HepG2 (cell line): ENCODE data around the gene CTIF. TPM values are rescaled to one million over a fixed set of nuclear protein-coding genes. Genes with fewer than 3 reads are reported as not detected.

Experiments used
- CBX2 ChIP-seq, 2 experiments: fragments of 200-600 bp in 1 of 2; sonication (generic); formaldehyde crosslinking in 1 of 2; IDR thresholded peaks; 2 replicates each; pipeline versions ENCODE4 v1.7.0 to v1.8.1; 2018 to 2022; ENCODE audit warnings: low read depth in 2 of 2, low read length in 1 of 2, mild to moderate bottlenecking in 1 of 2, missing genetic modification reagents in 1 of 2
- FOXA3 ChIP-seq: IDR thresholded peaks from 2 replicates; pipeline ENCODE4 v1.6.1; 2016; ENCODE audit warnings: missing genetic modification reagents, missing compliant biosample characterization
- GLI4 ChIP-seq: sonication (generic); formaldehyde crosslinking; IDR thresholded peaks from 2 replicates; pipeline ENCODE4 v1.5.1; 2020; ENCODE audit warnings: missing genetic modification reagents, mild to moderate bottlenecking, moderate library complexity, borderline replicate concordance
- NONO ChIP-seq, 2 experiments: fragments of 450-650 bp in 1 of 2; sonication (generic) in 1 of 2; formaldehyde crosslinking in 1 of 2; IDR thresholded peaks in 1 of 2; conservative IDR thresholded peaks in 1 of 2; 2 replicates each; pipeline versions ENCODE4 v1.6.1 to v1.8.0; 2017 to 2022; ENCODE audit warnings: mild to moderate bottlenecking in 1 of 2, missing genetic modification reagents in 1 of 2, moderate library complexity in 1 of 2
- PTBP1 ChIP-seq: fragments of 200-400 bp; formaldehyde crosslinking; IDR thresholded peaks from 2 replicates; pipeline ENCODE4 v1.6.1; 2018; ENCODE audit warnings: low read length, low read depth; ENCODE audit not compliant: poor library complexity, severe bottlenecking
- SP4 ChIP-seq: sonication (generic); formaldehyde crosslinking; IDR thresholded peaks from 2 replicates; pipeline ENCODE4 v1.8.1; 2023; ENCODE audit warnings: mild to moderate bottlenecking, missing genetic modification reagents
- TCF7 ChIP-seq: sonication (generic); IDR thresholded peaks from 2 replicates; pipeline ENCODE4 v1.6.1; 2016; ENCODE audit warnings: antibody characterized with exemption, low read depth
- THAP11 ChIP-seq: IDR thresholded peaks from 2 replicates; pipeline ENCODE4 v1.6.1; 2016; ENCODE audit warnings: missing biosample characterization, missing genetic modification reagents
- ZFX ChIP-seq: sonication (generic); formaldehyde crosslinking; IDR thresholded peaks from 2 replicates; pipeline ENCODE4 v1.4.0; 2020; ENCODE audit warnings: mild to moderate bottlenecking, low read depth, missing genetic modification reagents, moderate library complexity
- ZNF225 ChIP-seq: sonication (generic); formaldehyde crosslinking; IDR thresholded peaks from 2 replicates; pipeline ENCODE4 v1.4.0; 2020; ENCODE audit warnings: mild to moderate bottlenecking, missing genetic modification reagents
- ZNF430 ChIP-seq: sonication (generic); formaldehyde crosslinking; IDR thresholded peaks from 2 replicates; pipeline ENCODE4 v1.9.0; 2021; ENCODE audit warnings: mild to moderate bottlenecking, missing genetic modification reagents
- ZNF687 ChIP-seq: sonication (generic); formaldehyde crosslinking; IDR thresholded peaks from 2 replicates; pipeline ENCODE4 v1.5.1; 2020; ENCODE audit warnings: mild to moderate bottlenecking, missing genetic modification reagents, moderate library complexity
- ZNF75D ChIP-seq: sonication (generic); formaldehyde crosslinking; IDR thresholded peaks from 2 replicates; pipeline ENCODE4 v1.8.1; 2023; ENCODE audit warnings: missing genetic modification reagents, mild to moderate bottlenecking, borderline replicate concordance
- ZNF773 ChIP-seq: sonication (generic); formaldehyde crosslinking; IDR thresholded peaks from 2 replicates; pipeline ENCODE4 v1.4.0; 2020; ENCODE audit warnings: missing genetic modification reagents, borderline replicate concordance
- ZSCAN25 ChIP-seq: sonication (generic); formaldehyde crosslinking; IDR thresholded peaks from 2 replicates; pipeline ENCODE4 v1.8.0; 2022; ENCODE audit warnings: mild to moderate bottlenecking, missing genetic modification reagents
- ZSCAN31 ChIP-seq: sonication (generic); formaldehyde crosslinking; IDR thresholded peaks from 2 replicates; pipeline ENCODE4 v1.5.0; 2020; ENCODE audit warnings: low read depth, mild to moderate bottlenecking, missing genetic modification reagents
- polyA plus RNA-seq, 8 experiments: library from polyadenylated mRNA; depleted of rRNA in 3 of 8; stranded (reverse) in 7 of 8; unstranded in 1 of 8; fragments of >200 nt; fragmentation: Illumina TruSeq in 4 of 8; extraction: Trizol in 4 of 8; gene quantifications; 2 replicates each; pipeline versions ENCODE4 v1.2.1 to v1.2.3, GENCODE V29; 2011 to 2016; ENCODE audit warnings: low read depth in 4 of 8, missing spikeins in 1 of 8, mixed read lengths in 1 of 8; ENCODE audit not compliant: insufficient read depth in 1 of 8
- total RNA-seq, 5 experiments: library from RNA; depleted of rRNA; stranded (reverse); fragments of >200 nt; fragmentation: Illumina TruSeq; extraction: Trizol; gene quantifications; 2 replicates each; pipeline ENCODE4 v1.2.3, GENCODE V29; 2016; ENCODE audit warnings: low read depth in 1 of 5
- TF ChIP-seq, protein P1 (sequence below): IDR thresholded peaks from 2 replicates; pipeline ENCODE4 v1.6.1; 2012; ENCODE audit warnings: low read depth, low read length, improper control_type of control experiment
- TF ChIP-seq, protein P2 (sequence below): sonication (generic); IDR thresholded peaks from 2 replicates; pipeline ENCODE4 v1.6.1; 2016; ENCODE audit warnings: low read depth, borderline replicate concordance
- TF ChIP-seq, protein P3 (sequence below): IDR thresholded peaks from 2 replicates; pipeline ENCODE4 v1.6.1; 2016; ENCODE audit warnings: missing compliant biosample characterization, missing genetic modification reagents, borderline replicate concordance
- TF ChIP-seq, protein P4 (sequence below): IDR thresholded peaks from 2 replicates; pipeline ENCODE4 v1.6.1; 2016

CTIF gene
- total and polyA plus RNA-seq, 2 of the 13 experiments (the other 11 are each of a cell fraction or from before 2014, with no cell fraction given), result 18.2 to 28.0 TPM

- TF ChIP-seq ZNF225 (CRISPR knock-in tag) (peak; percentile 61; the same call in 1 of the 2 replicates), PTBP1 (no peak), ZSCAN25 (CRISPR knock-in tag) (no peak), ZSCAN31 (CRISPR knock-in tag) (peak; percentile 91), TCF7 (no peak), ZNF430 (CRISPR knock-in tag) (0 out of 2 replicates have a peak, but pooled peaks have one; percentile 86), CBX2 (IDR thresholded peaks at IDR 0.05; ENCODE audit: low read depth, low read length) (no peak), CBX2 (CRISPR knock-in tag; IDR thresholded peaks at IDR 0.05; ENCODE audit: low read depth) (no peak), FOXA3 (CRISPR knock-in tag) (peak; percentile 60), ZNF773 (CRISPR knock-in tag) (no peak), GLI4 (no peak), NONO (IDR thresholded peaks at IDR 0.05) (no peak), NONO (CRISPR knock-in tag; conservative IDR thresholded peaks at IDR 0.05) (peak; percentile 73), ZFX (CRISPR knock-in tag) (peak; percentile 90), SP4 (CRISPR knock-in tag) (no peak), ZNF75D (no peak), THAP11 (CRISPR knock-in tag) (peak; percentile 48; the same call in 1 of the 2 replicates), ZNF687 (CRISPR knock-in tag) (peak; percentile 98)
- TF ChIP-seq, protein P1, sequence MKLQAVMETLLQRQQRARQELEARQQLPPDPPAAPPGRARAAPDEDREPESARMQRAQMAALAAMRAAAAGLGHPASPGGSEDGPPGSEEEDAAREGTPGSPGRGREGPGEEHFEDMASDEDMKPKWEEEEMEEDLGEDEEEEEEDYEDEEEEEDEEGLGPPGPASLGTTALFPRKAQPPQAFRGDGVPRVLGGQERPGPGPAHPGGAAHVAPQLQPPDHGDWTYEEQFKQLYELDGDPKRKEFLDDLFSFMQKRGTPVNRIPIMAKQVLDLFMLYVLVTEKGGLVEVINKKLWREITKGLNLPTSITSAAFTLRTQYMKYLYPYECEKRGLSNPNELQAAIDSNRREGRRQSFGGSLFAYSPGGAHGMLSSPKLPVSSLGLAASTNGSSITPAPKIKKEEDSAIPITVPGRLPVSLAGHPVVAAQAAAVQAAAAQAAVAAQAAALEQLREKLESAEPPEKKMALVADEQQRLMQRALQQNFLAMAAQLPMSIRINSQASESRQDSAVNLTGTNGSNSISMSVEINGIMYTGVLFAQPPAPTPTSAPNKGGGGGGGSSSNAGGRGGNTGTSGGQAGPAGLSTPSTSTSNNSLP, result no peak
- TF ChIP-seq, protein P2, sequence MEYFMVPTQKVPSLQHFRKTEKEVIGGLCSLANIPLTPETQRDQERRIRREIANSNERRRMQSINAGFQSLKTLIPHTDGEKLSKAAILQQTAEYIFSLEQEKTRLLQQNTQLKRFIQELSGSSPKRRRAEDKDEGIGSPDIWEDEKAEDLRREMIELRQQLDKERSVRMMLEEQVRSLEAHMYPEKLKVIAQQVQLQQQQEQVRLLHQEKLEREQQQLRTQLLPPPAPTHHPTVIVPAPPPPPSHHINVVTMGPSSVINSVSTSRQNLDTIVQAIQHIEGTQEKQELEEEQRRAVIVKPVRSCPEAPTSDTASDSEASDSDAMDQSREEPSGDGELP, result peak; percentile 91; the same call in 1 of the 2 replicates
- TF ChIP-seq, protein P3, sequence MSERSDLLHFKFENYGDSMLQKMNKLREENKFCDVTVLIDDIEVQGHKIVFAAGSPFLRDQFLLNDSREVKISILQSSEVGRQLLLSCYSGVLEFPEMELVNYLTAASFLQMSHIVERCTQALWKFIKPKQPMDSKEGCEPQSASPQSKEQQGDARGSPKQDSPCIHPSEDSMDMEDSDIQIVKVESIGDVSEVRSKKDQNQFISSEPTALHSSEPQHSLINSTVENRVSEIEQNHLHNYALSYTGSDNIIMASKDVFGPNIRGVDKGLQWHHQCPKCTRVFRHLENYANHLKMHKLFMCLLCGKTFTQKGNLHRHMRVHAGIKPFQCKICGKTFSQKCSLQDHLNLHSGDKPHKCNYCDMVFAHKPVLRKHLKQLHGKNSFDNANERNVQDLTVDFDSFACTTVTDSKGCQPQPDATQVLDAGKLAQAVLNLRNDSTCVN (CRISPR knock-in tag), result no peak
- TF ChIP-seq, protein P4, sequence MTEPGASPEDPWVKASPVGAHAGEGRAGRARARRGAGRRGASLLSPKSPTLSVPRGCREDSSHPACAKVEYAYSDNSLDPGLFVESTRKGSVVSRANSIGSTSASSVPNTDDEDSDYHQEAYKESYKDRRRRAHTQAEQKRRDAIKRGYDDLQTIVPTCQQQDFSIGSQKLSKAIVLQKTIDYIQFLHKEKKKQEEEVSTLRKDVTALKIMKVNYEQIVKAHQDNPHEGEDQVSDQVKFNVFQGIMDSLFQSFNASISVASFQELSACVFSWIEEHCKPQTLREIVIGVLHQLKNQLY, result peak; percentile 77
Measured at GRCh38 chr18:48575658-48576456, 37.0 kb downstream of the CTIF start (continued).
